OCI-LY7 (cell line): Measurements from ENCODE around the gene EIF4G1. TPM values are rescaled to one million over a fixed set of nuclear protein-coding genes. Genes with fewer than 3 reads are reported as not detected.

Source experiments
- BruUV-seq: library from RNA; stranded (reverse); fragments of 400-500 nt; replicated peaks from 2 replicates; lab custom pipeline; 2021; lab: Mats Ljungman, UMichigan
- CTCF ChIA-PET: fragments of 300-600 bp; sonication (Branson Sonifier 250); formaldehyde crosslinking; loops from one replicate; lab custom pipeline; 2022; ENCODE audit warnings: antibody characterized with exemption; ENCODE audit not compliant: unreplicated experiment; lab: Charles Lee
- POLR2A ChIA-PET: fragments of 300-600 bp; sonication (Branson Sonifier 250); formaldehyde crosslinking; loops from one replicate; lab custom pipeline; 2022; ENCODE audit warnings: antibody characterized with exemption; lab: Charles Lee
- DNase-seq: peaks from one replicate; pipeline ENCODE4 v3.0.0-alpha.2; 2015; ENCODE audit warnings: low spot score
- H2AFZ ChIP-seq: fragments of 200-600 bp; sonication (generic), shearing (Covaris generic); 2 replicates; pipeline ENCODE4 v1.6.1; 2014; ENCODE audit warnings: mild to moderate bottlenecking, antibody characterized with exemption, low read length, moderate library complexity
- H3K27ac ChIP-seq: fragments of 200-600 bp; sonication (generic); 2 replicates; pipeline ENCODE4 v1.5.1; 2014; ENCODE audit warnings: mixed run types, low read depth, mild to moderate bottlenecking, moderate library complexity, low read length, inconsistent platforms; ENCODE audit not compliant: poor library complexity, severe bottlenecking
- H3K36me3 ChIP-seq: fragments of 200-600 bp; sonication (generic); 2 replicates; pipeline ENCODE4 v1.6.1; 2014; ENCODE audit warnings: mild to moderate bottlenecking, antibody characterized with exemption, low read length, moderate library complexity, mixed read lengths; ENCODE audit not compliant: insufficient read depth
- H3K4me1 ChIP-seq: fragments of 200-600 bp; sonication (generic); 2 replicates; pipeline ENCODE4 v1.5.1; 2014; ENCODE audit warnings: mild to moderate bottlenecking, low read length; ENCODE audit not compliant: insufficient read depth, poor library complexity, severe bottlenecking
- H3K4me2 ChIP-seq: fragments of 200-600 bp; sonication (generic); 2 replicates; pipeline ENCODE4 v1.6.1; 2014; ENCODE audit warnings: mild to moderate bottlenecking, low read length
- H3K4me3 ChIP-seq: fragments of 200-600 bp; sonication (generic); 2 replicates; pipeline ENCODE4 v1.5.1; 2014; ENCODE audit warnings: mild to moderate bottlenecking, low read depth, low read length; ENCODE audit not compliant: poor library complexity, severe bottlenecking
- H3K79me2 ChIP-seq: fragments of 200-600 bp; sonication (generic); 2 replicates; pipeline ENCODE4 v1.6.1; 2016; ENCODE audit warnings: low read depth, mild to moderate bottlenecking, low read length, moderate library complexity, mixed read lengths; ENCODE audit not compliant: insufficient read depth
- H3K9me2 ChIP-seq: fragments of 200-600 bp; sonication (generic); 2 replicates; pipeline ENCODE4 v1.6.1; 2016; ENCODE audit warnings: mild to moderate bottlenecking, low read length, mixed read lengths; ENCODE audit not compliant: insufficient read depth
- H3K9me3 ChIP-seq: fragments of 200-600 bp; sonication (generic); 2 replicates; pipeline ENCODE4 v1.6.1; 2014; ENCODE audit warnings: mild to moderate bottlenecking, mixed run types, low read length, mixed read lengths
- H4K20me1 ChIP-seq: fragments of 200-600 bp; sonication (generic); 2 replicates; pipeline ENCODE4 v1.6.1; 2014; ENCODE audit warnings: mild to moderate bottlenecking, antibody characterized with exemption, low read length, moderate library complexity, mixed read lengths; ENCODE audit not compliant: insufficient read depth
- CTCF ChIP-seq: fragments of 200-600 bp; sonication (generic); conservative IDR thresholded peaks from 2 replicates; pipeline ENCODE4 v1.5.1; 2014; ENCODE audit warnings: mild to moderate bottlenecking, antibody characterized with exemption, low read length, moderate library complexity, mixed read lengths
- EZH2phosphoT487 ChIP-seq: fragments of 200-600 bp; sonication (generic); IDR thresholded peaks from 2 replicates; pipeline ENCODE4 v1.6.1; 2018; ENCODE audit warnings: low read depth, borderline replicate concordance, mild to moderate bottlenecking, mixed run types, antibody characterized with exemption, low read length, moderate library complexity, mixed read lengths
- intact Hi-C: fragments of 100-400 bp; cut with micrococcal nuclease; formaldehyde crosslinking; loops from one replicate; pipeline ENCODE4 v1.10.0; 2022; ENCODE audit not compliant: unreplicated experiment
- total RNA-seq, 2 experiments: library from RNA; depleted of rRNA in 1 of 2; stranded (reverse); fragments of >200 nt in 1 of 2; shearing (Covaris generic) in 1 of 2; gene quantifications; 2 replicates each; pipeline ENCODE4 v1.2.3, GENCODE V29; 2014 to 2022

The EIF4G1 gene
- total RNA-seq, 2 experiments from 2014 or later: 245 to 412 TPM

DNA sequence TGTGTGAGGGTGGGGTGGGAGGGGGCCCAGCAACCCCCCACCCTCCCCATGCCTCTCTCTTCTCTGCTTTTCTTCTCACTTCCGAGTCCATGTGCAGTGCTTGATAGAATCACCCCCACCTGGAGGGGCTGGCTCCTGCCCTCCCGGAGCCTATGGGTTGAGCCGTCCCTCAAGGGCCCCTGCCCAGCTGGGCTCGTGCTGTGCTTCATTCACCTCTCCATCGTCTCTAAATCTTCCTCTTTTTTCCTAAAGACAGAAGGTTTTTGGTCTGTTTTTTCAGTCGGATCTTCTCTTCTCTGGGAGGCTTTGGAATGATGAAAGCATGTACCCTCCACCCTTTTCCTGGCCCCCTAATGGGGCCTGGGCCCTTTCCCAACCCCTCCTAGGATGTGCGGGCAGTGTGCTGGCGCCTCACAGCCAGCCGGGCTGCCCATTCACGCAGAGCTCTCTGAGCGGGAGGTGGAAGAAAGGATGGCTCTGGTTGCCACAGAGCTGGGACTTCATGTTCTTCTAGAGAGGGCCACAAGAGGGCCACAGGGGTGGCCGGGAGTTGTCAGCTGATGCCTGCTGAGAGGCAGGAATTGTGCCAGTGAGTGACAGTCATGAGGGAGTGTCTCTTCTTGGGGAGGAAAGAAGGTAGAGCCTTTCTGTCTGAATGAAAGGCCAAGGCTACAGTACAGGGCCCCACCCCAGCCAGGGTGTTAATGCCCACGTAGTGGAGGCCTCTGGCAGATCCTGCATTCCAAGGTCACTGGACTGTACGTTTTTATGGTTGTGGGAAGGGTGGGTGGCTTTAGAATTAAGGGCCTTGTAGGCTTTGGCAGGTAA lies 31.1 kb downstream of the EIF4G1 start:
- Histone ChIP-seq H3K9me3 (no peaks in the 10 kb centered on the region), H3K4me3 (no peak overlapping the region), H3K36me3 (no peaks in the 10 kb centered on the region), H3K79me2 (no peaks in the 10 kb centered on the region), H2AFZ (no peak overlapping the region), H4K20me1 (no peaks in the 10 kb centered on the region), H3K27ac (no peak overlapping the region), H3K4me2 (no peak overlapping the region), H3K9me2 (no peaks in the 10 kb centered on the region), H3K4me1 (no peaks in the 10 kb centered on the region)
- peak; percentile 44 for DNase-seq
- TF ChIP-seq CTCF (peak; percentile 64), EZH2phosphoT487 (no peak)
- ChIA-PET CTCF (interaction anchor here (0.7 kb wide), 1 partner anchor 8 kb away, joined by 3 read pairs; no protein-coding TSS in a partner anchor), POLR2A (no interaction called here)
- intact Hi-C loops: no loop called here
- no TSS peak for BruUV-seq

DNA sequence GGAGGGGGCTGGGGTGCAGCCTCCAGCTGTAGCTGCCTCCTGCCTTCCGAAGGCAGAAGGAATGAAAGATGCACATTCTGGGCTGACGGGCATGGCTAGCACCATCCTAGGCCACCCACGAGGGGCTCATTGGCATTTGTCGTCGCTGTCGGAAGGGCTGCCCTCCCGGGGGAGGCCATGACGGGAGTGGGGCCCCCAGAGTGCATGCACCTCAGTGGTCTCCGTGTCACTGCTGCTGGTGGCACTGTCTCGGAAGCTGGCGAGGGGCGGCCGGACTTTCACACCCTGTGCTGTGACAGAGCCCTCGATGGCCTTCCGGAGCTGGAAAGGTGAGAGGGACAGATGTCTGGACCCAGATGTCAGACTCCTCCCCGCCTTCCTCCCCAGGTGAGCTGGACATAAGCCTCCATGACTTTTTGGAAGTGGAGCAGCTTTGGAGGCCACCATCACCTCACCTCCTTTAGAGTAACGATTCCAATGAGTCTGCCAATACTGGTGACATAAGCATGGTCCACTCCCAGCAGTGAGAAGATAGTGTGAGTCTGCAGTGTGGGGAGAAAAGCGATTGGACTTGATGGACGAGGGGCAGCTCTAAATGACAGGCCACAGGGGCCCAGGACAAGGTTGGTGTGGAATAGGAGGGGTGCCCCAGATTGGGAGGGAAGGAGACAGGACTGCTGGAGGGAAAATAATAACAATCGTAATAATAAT lies 32.2 kb downstream of the EIF4G1 start:
- Histone ChIP-seq H2AFZ (no peak overlapping the region), H3K4me1 (no peaks in the 10 kb centered on the region), H3K9me3 (no peaks in the 10 kb centered on the region), H3K9me2 (no peaks in the 10 kb centered on the region), H3K36me3 (0 out of 2 replicates have a peak, but pooled peaks cover 4% of the 10 kb centered on the region), H3K4me2 (no peak overlapping the region), H3K4me3 (no peak overlapping the region), H3K79me2 (no peaks in the 10 kb centered on the region), H4K20me1 (no peaks in the 10 kb centered on the region), H3K27ac (no peak overlapping the region)
- TF ChIP-seq EZH2phosphoT487 (no peak), CTCF (no peak)
- BruUV-seq: no TSS peak
- intact Hi-C loops: no loop called here
- POLR2A ChIA-PET: no interaction called here
- no peak for DNase-seq
- CTCF ChIA-PET: no interaction called here
